Mesothelial cell of epicardium (in vitro differentiated cells): Measurements from ENCODE around the gene HPS5. TPM values are rescaled to one million over a fixed set of nuclear protein-coding genes. Genes with fewer than 3 reads are reported as not detected.

Experiments
- DNase-seq, 2 experiments: peaks; one replicate each; pipeline ENCODE4 v3.0.0; 2021; ENCODE audit warnings: low spot score in 2 of 2; ENCODE audit not compliant: unreplicated experiment in 2 of 2
- H3K27ac Mint-ChIP-seq: 2 replicates; pipeline ENCODE4 v1.8.0; 2021; ENCODE audit warnings: mixed read lengths
- H3K27me3 Mint-ChIP-seq: 2 replicates; pipeline ENCODE4 v1.8.0; 2021; ENCODE audit warnings: low read depth, mixed read lengths
- H3K36me3 Mint-ChIP-seq: 2 replicates; pipeline ENCODE4 v1.8.0; 2021; ENCODE audit warnings: mixed read lengths
- H3K4me1 Mint-ChIP-seq: 2 replicates; pipeline ENCODE4 v1.8.0; 2021; ENCODE audit warnings: mixed read lengths
- H3K4me3 Mint-ChIP-seq: 2 replicates; pipeline ENCODE4 v1.8.0; 2021; ENCODE audit warnings: mild to moderate bottlenecking, moderate library complexity, mixed read lengths
- H3K9me3 Mint-ChIP-seq: 2 replicates; pipeline ENCODE4 v1.8.0; 2021; ENCODE audit warnings: mixed read lengths
- total RNA-seq: library from RNA; stranded (reverse); gene quantifications from 3 replicates; pipeline ENCODE4 v1.2.1, GENCODE V29; 2021
- TF ChIP-seq, protein P1 (sequence below): fragments of 200-600 bp; sonication (generic); IDR thresholded peaks from one replicate; pipeline ENCODE4 v1.5.0; 2021; ENCODE audit warnings: antibody characterized with exemption; ENCODE audit not compliant: unreplicated experiment

The HPS5 gene
- total RNA-seq, 1 donor from 2014 or later = 21.4 TPM

DNA sequence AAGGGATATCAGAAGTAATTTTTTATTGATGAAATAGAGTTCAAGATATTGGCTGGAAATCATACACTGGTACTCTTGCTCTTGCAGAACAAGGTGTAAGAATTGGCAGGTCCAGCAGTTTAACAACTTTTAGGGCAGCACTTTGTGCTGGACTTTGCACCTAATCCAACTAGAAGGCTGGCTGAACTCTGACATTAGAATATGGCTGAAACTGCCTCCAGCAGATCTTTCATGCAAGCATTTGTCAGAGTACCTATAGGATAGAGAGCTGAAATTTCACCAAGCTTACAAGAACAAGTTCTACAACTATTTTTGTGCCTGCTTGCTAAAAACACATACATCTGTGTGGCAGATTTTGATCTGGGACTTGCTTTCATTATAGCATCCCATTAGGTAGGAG is 17.2 kb downstream of the HPS5 start:
- peaks cover 26% of the 10 kb centered on the region for H3K4me1 Mint-ChIP-seq
- peaks cover 21% of the 10 kb centered on the region for H3K36me3 Mint-ChIP-seq
- no peaks in the 10 kb centered on the region for H3K9me3 Mint-ChIP-seq
- no peak overlapping the region for H3K4me3 Mint-ChIP-seq
- H3K27me3 Mint-ChIP-seq = no peaks in the 10 kb centered on the region
- DNase-seq = no peak
- H3K27ac Mint-ChIP-seq = peak overlapping the region; percentile 76
- TF ChIP-seq, protein P1, sequence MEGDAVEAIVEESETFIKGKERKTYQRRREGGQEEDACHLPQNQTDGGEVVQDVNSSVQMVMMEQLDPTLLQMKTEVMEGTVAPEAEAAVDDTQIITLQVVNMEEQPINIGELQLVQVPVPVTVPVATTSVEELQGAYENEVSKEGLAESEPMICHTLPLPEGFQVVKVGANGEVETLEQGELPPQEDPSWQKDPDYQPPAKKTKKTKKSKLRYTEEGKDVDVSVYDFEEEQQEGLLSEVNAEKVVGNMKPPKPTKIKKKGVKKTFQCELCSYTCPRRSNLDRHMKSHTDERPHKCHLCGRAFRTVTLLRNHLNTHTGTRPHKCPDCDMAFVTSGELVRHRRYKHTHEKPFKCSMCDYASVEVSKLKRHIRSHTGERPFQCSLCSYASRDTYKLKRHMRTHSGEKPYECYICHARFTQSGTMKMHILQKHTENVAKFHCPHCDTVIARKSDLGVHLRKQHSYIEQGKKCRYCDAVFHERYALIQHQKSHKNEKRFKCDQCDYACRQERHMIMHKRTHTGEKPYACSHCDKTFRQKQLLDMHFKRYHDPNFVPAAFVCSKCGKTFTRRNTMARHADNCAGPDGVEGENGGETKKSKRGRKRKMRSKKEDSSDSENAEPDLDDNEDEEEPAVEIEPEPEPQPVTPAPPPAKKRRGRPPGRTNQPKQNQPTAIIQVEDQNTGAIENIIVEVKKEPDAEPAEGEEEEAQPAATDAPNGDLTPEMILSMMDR = no peak

- H3K4me1 Mint-ChIP-seq = peaks cover 17% of the 10 kb centered on the region
- no peak overlapping the region for H3K4me3 Mint-ChIP-seq
- DNase-seq = no peak
- no peaks in the 10 kb centered on the region for H3K9me3 Mint-ChIP-seq
- TF ChIP-seq, protein P1 = no peak
- peaks cover 39% of the 10 kb centered on the region for H3K36me3 Mint-ChIP-seq
- no peaks in the 10 kb centered on the region for H3K27me3 Mint-ChIP-seq
- H3K27ac Mint-ChIP-seq = no peak overlapping the region
Observed at GRCh38 chr11:18299721-18300120, 22.2 kb downstream of the HPS5 start.

GRCh38 chr11:18295316-18295715 is 26.6 kb downstream of the HPS5 start:
- Mint-ChIP-seq H3K4me1 (no peaks in the 10 kb centered on the region), H3K36me3 (peaks cover 51% of the 10 kb centered on the region), H3K27ac (no peak overlapping the region), H3K27me3 (no peaks in the 10 kb centered on the region), H3K4me3 (no peak overlapping the region), H3K9me3 (no peaks in the 10 kb centered on the region)
- TF ChIP-seq, protein P1 = no peak
- no peak for DNase-seq

DNA sequence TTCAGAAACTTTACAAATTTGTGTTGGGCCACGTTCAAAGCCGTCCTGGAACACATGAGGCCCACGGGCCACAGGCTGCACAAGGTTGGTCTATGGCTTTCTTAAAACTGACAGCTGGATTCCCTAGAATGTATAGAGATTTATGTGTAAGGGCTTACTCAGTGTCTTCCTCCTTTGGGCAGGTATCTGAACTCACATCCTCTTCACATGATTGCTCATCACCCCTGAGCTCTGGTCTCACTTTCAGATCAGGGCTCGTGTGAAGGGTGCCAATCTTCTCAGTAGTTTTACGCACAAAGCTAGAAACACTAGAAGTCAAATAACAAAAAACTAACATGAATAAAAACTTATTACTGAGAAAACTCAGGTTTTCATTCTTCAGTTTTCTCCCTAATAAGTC is 27.1 kb downstream of the HPS5 start:
- TF ChIP-seq, protein P1 = no peak
- no peak for DNase-seq
- Mint-ChIP-seq H3K27ac (no peak overlapping the region), H3K36me3 (peaks cover 55% of the 10 kb centered on the region), H3K4me3 (no peak overlapping the region), H3K27me3 (no peaks in the 10 kb centered on the region), H3K4me1 (no peaks in the 10 kb centered on the region), H3K9me3 (no peaks in the 10 kb centered on the region)

DNA sequence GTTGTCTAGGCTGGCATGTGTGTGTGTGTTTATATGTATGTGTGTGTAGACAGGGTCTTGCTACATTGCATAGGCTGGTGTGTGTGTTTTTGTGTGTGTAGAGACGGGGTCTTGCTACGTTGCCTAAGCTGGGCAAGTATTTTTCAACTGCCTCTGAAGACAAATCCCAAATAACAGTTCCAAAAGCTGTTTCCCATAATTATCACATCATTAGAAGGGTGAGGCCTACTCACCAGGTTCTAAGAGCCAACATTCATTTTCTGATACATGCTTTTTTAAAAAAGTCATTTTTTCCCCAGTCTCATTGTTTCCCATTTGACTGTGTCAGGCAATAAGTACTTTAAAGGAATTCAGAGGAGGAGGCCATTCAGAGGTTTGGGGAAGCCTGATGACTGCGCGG is 33.0 kb downstream of the HPS5 start:
- no peak for DNase-seq
- Mint-ChIP-seq H3K4me1 (no peaks in the 10 kb centered on the region), H3K9me3 (no peaks in the 10 kb centered on the region), H3K27me3 (no peaks in the 10 kb centered on the region), H3K36me3 (peaks cover 47% of the 10 kb centered on the region), H3K27ac (no peak overlapping the region), H3K4me3 (no peak overlapping the region)
- TF ChIP-seq, protein P1 = no peak

DNA sequence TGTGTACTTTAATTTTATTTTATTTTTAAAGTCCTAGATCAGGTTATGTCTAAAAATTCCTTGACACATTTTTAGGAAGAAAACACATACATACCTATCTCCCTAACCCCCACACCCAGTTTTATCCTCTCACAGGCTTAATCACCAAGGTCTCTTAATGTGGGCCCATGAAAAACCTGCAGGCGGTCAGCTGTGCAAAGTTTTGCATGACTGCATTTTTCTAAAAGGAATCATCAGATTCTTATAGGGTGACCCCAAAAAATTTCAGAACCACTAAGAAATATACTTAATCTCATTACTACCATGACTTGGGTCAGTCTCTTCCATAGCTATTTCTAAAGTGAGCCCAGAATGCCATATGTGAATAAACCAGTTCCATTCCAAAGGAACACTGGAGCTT is 36.1 kb downstream of the HPS5 start:
- Mint-ChIP-seq H3K36me3 (peaks cover 45% of the 10 kb centered on the region), H3K9me3 (no peaks in the 10 kb centered on the region), H3K27me3 (no peaks in the 10 kb centered on the region), H3K4me1 (no peaks in the 10 kb centered on the region), H3K27ac (no peak overlapping the region), H3K4me3 (no peak overlapping the region)
- TF ChIP-seq, protein P1 = no peak
- no peak for DNase-seq
